Urinary bladder (tissue), 4 donors: Measurements from ENCODE around the gene KCNE3. TPM values are rescaled to one million over a fixed set of nuclear protein-coding genes. Genes with fewer than 3 reads are reported as not detected.

Source experiments
- DNase-seq: peaks from one replicate; pipeline ENCODE4 v3.0.0-alpha.2; 2015; ENCODE audit errors: extremely low spot score
- H3K27ac ChIP-seq: one replicate; pipeline ENCODE4 v1.5.1; 2013; ENCODE audit warnings: low read depth, mild to moderate bottlenecking, moderate library complexity
- H3K36me3 ChIP-seq: one replicate; pipeline ENCODE4 v1.6.1; 2013; ENCODE audit warnings: mild to moderate bottlenecking, moderate library complexity; ENCODE audit not compliant: insufficient read depth
- H3K4me1 ChIP-seq: one replicate; pipeline ENCODE4 v1.6.1; 2013; ENCODE audit warnings: mild to moderate bottlenecking, moderate library complexity; ENCODE audit not compliant: insufficient read depth
- H3K4me3 ChIP-seq: one replicate; pipeline ENCODE4 v1.5.1; 2013; ENCODE audit warnings: low read depth, low read length
- WGBS: extraction: QIAGEN DNeasy Blood & Tissue Kit; methylation state at CpG from one replicate; pipeline ENCODE4 v1.1.7; 2013; 5-methylcytosine and 5-hydroxymethylcytosine counted together
- polyA plus RNA-seq: library from polyadenylated mRNA; stranded (reverse); fragments of 200-250 nt; gene quantifications from one replicate; pipeline ENCODE4 v1.2.3, GENCODE V29; 2013
- total RNA-seq: library from RNA; depleted of rRNA; stranded (reverse); fragments of >200 nt; gene quantifications from one replicate; pipeline ENCODE4 v1.2.3, GENCODE V29; 2014
- donor health status: healthy with polysubstance abuse.
- donor health status: healthy.

Gene KCNE3
- total and polyA plus RNA-seq, 2 donors = 5.8 to 6.8 TPM

- Histone ChIP-seq H3K27ac (no peak overlapping the region), H3K4me1 (no peaks in the 10 kb centered on the region), H3K4me3 (no peak overlapping the region), H3K36me3 (no peaks in the 10 kb centered on the region)
- no peak for DNase-seq
- 65% methylated on average over 3 of the region's 3 CpGs for WGBS
Measured at GRCh38 chr11:74480688-74481417, 13.5 kb upstream of the KCNE3 start.

- Histone ChIP-seq H3K4me3 (no peak overlapping the region), H3K27ac (no peak overlapping the region), H3K36me3 (no peaks in the 10 kb centered on the region), H3K4me1 (no peaks in the 10 kb centered on the region)
- no peak for DNase-seq
- 24% methylated on average over 1 of the region's 1 CpG for WGBS
Measured at GRCh38 chr11:74479732-74480123, 12.4 kb upstream of the KCNE3 start.

- no peak for DNase-seq
- Histone ChIP-seq H3K27ac (no peak overlapping the region), H3K4me3 (no peak overlapping the region), H3K4me1 (no peaks in the 10 kb centered on the region), H3K36me3 (no peaks in the 10 kb centered on the region)
- 69% methylated on average over 10 of the region's 10 CpGs for WGBS
Measured at GRCh38 chr11:74478877-74479731, 11.8 kb upstream of the KCNE3 start.

GRCh38 chr11:74476536-74476935, 9.2 kb upstream of the KCNE3 start:
- WGBS = 86% methylated on average over 2 of the region's 2 CpGs

DNA sequence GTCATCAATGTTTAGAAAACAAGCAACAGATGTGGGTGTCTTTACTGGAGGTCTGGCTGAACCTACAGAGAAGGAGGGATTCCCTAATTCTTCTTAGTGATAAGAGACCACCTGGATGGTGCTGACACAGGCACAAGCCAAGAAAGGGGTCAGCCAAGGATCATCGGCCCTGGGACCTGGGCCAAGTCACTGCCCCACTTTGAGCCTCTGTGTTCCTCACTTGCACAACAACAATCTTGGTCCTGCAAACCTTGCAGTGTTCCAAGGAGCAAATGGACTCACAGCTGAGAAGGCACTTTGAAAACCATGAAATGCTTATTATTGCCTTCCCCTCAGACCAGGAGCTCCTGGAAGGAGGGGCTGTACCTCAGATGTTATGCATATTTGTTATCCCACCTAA, 7.0 kb upstream of the KCNE3 start:
- 12% methylated on average over 1 of the region's 1 CpG for WGBS
- H3K4me1 ChIP-seq = no peaks in the 10 kb centered on the region
- H3K27ac ChIP-seq = no peak overlapping the region
- no peaks in the 10 kb centered on the region for H3K36me3 ChIP-seq
- H3K4me3 ChIP-seq = no peak overlapping the region
- no peak for DNase-seq

More at GRCh38 chr11:74476536-74476935, 9.2 kb upstream of the KCNE3 start:
- H3K27ac ChIP-seq = no peak overlapping the region
- H3K4me1 ChIP-seq = no peaks in the 10 kb centered on the region
- no peaks in the 10 kb centered on the region for H3K36me3 ChIP-seq
- no peak overlapping the region for H3K4me3 ChIP-seq
- DNase-seq = no peak

DNA sequence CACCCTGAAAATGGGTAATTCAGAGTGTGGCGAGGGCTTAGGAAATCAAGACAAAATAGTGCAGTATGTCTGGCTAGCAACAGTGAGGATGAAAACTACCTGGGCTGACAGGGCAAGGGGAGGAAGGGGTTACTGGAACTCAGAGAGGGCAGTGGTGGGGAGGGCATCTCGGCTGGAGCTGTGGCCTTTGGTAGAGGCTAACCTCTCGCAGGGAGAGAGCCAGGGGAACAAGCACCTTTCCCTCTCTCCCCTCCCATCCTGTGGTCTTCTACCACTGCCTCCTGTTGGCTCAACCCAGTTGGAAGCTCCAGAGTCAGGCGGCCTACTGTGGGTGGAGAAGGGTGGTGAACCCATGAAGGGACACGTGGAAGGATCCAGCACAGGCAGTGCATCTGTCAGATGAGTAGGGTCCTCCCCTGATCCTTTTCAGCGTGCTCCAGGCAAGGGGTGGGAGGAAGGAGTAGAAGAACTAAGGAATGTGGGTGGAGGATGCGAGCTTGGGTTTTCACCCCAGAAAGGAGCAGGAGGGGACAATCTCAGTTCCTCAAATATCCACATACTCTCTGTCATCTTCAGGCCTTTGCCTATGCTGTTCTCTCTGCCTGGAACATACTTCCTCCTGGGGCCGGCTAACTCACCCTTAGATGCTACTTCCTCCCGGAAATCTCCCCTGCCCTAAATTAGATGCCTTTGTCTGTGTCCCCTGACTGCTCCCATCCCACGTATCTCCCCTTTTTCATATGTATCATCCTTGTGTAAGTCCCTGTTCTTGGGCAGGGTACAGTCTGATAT, 6.2 kb upstream of the KCNE3 start:
- no peak overlapping the region for H3K27ac ChIP-seq
- WGBS = 68% methylated on average over 10 of the region's 10 CpGs
- no peak overlapping the region for H3K4me3 ChIP-seq
- no peaks in the 10 kb centered on the region for H3K36me3 ChIP-seq
- no peaks in the 10 kb centered on the region for H3K4me1 ChIP-seq
- no peak for DNase-seq

- Histone ChIP-seq H3K4me1 (no peaks in the 10 kb centered on the region), H3K36me3 (no peaks in the 10 kb centered on the region), H3K4me3 (no peak overlapping the region), H3K27ac (no peak overlapping the region)
- 57% methylated on average over 5 of the region's 5 CpGs for WGBS
- DNase-seq = no peak
Measured at GRCh38 chr11:74471668-74472429, 4.5 kb upstream of the KCNE3 start.

DNA sequence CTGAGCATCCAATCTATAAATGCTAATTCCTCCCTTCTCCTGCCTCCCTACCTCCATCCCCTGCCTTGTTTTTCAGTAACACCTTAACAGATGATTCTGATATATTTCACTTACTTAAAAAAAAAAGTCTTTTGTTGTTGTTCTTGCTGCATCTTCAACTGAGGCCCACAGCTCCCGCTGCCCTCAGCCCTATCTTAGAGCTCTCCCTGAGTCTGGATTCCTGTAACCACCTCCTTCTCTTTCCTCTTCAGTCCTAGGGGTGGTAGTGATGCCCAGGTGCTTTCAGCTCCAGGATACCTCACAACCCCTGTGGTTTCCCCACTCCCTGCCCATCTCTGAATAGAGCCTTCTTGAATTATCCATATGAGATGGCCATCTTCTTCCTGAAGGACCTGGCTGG, 3.7 kb upstream of the KCNE3 start:
- no peak overlapping the region for H3K4me3 ChIP-seq
- H3K27ac ChIP-seq = no peak overlapping the region
- no peaks in the 10 kb centered on the region for H3K4me1 ChIP-seq
- WGBS = 100% methylated on average over 1 of the region's 1 CpG
- H3K36me3 ChIP-seq = no peaks in the 10 kb centered on the region
- DNase-seq = no peak

GRCh38 chr11:74470526-74470925, 3.2 kb upstream of the KCNE3 start:
- 59% methylated on average over 2 of the region's 2 CpGs for WGBS
- DNase-seq = no peak

DNA sequence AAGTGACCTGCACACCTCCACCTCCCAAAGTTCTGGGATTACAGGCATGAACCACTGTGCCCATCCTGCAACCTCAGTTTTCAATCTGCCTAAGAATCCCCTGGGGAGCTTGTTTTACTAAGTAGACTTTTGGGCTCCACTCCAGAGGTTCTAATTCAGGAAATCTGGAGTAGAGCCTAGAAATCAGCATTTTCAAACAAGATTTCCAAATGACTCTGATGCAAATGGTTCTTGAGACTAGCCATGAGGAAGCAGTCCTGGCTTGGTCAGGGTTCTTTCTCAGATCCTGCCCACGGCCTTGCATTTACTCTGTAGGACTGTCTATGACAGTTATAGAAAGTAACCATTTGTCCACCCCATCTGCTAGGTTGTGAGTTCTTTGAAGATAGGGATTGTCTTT, 1.6 kb upstream of the KCNE3 start:
- 83% methylated on average over 1 of the region's 1 CpG for WGBS
- H3K36me3 ChIP-seq = no peaks in the 10 kb centered on the region
- no peak overlapping the region for H3K4me3 ChIP-seq
- H3K4me1 ChIP-seq = no peaks in the 10 kb centered on the region
- DNase-seq = no peak
- no peak overlapping the region for H3K27ac ChIP-seq

More at GRCh38 chr11:74470526-74470925, 3.2 kb upstream of the KCNE3 start:
- Histone ChIP-seq H3K27ac (no peak overlapping the region), H3K36me3 (no peaks in the 10 kb centered on the region), H3K4me3 (no peak overlapping the region), H3K4me1 (no peaks in the 10 kb centered on the region)

GRCh38 chr11:74468521-74468920, 1.2 kb upstream of the KCNE3 start:
- no peak for DNase-seq
- Histone ChIP-seq H3K36me3 (no peaks in the 10 kb centered on the region), H3K4me3 (no peak overlapping the region), H3K4me1 (no peaks in the 10 kb centered on the region), H3K27ac (no peak overlapping the region)

DNA sequence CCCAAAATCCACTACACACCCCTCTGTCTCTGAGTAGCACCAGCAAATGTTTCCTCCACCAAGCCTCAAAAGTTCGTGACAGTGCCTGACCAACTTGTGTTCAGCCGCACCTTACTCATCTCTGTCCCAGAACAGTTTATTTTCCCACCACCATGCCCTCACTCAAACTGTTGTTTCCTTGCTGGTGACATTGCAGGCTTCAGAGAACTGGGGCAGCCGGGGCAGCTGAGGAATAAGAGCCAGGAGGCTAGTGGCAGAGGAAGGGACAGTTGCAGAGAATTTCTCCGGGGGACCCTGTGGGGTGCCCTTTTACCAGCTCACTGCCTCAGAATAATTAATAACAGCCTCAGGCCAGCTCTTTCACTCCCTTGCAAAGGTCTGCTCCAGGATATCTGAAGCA, 709 bp upstream of the KCNE3 start:
- H3K36me3 ChIP-seq = no peaks in the 10 kb centered on the region
- WGBS = 85% methylated on average over 4 of the region's 4 CpGs
- no peaks in the 10 kb centered on the region for H3K4me1 ChIP-seq
- no peak overlapping the region for H3K27ac ChIP-seq
- DNase-seq = no peak
- H3K4me3 ChIP-seq = no peak overlapping the region

DNA sequence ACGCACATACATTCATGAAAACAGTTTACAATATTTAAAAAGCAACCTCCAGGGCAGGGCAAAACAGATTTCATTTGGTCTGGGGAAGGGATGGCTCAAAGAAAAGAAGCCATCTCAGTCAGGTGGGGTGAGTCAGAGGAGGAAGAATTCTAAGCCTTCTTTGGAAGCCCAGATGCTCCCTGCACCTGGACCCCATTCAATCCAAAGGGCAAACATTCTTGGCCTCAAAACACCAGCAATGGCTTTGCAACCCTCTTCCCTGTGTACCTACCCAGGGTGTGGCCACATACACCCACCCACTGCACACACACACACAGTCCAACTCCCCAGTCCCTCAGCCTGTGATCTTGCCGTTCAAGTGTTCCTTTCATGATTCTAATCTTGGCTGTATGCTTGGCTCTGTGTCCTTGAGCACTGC, 2.0 kb downstream of the KCNE3 start:
- Histone ChIP-seq H3K27ac (no peak overlapping the region), H3K36me3 (no peaks in the 10 kb centered on the region), H3K4me1 (no peaks in the 10 kb centered on the region), H3K4me3 (no peak overlapping the region)
- no peak for DNase-seq
- 69% methylated on average over 2 of the region's 2 CpGs for WGBS
